ENCODE measurements around the gene C10orf67.

DNA sequence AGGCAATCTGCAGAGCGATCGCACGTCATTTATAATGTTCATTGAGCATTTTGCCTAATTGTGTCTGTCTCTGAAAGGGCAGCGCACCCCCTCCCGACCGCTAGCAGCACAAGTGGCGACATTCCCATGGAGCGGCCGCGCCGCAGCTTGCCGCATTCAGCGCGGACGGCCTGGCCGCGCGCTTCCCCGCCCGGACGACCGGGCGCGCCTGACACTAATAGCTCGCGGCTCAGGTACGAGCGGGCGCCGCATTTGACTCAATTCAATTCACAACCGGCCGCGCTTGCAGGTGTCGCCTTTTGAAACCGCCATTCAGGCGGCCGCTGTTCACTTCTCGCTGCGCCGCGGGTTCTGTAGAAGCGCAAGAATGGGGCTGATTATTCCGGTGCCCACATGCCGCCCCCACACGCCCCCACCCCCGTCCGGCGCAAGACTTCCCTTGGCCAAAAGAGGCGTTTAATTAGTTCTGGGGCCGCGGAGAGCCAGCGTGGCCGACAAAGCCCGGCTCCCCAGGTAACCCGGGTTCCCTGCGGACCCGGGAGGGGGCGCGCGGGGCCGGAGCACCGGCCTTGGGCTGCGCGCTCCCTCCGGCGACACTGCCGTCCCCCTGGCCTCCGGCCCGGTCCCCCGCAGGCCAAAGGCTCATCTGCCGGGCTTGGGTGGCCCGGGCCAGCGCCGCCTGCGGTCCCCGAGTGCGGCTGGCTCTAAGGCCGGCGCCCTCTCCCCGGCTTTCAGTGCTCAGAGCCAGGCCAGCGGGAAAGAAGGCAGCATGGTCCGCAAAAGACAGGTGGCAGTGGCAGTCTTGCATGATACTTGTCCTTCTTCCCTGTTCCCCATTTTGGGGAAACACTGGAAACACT lies 171.2 kb downstream of the C10orf67 start:
- TF ChIP-seq, protein P1, sequence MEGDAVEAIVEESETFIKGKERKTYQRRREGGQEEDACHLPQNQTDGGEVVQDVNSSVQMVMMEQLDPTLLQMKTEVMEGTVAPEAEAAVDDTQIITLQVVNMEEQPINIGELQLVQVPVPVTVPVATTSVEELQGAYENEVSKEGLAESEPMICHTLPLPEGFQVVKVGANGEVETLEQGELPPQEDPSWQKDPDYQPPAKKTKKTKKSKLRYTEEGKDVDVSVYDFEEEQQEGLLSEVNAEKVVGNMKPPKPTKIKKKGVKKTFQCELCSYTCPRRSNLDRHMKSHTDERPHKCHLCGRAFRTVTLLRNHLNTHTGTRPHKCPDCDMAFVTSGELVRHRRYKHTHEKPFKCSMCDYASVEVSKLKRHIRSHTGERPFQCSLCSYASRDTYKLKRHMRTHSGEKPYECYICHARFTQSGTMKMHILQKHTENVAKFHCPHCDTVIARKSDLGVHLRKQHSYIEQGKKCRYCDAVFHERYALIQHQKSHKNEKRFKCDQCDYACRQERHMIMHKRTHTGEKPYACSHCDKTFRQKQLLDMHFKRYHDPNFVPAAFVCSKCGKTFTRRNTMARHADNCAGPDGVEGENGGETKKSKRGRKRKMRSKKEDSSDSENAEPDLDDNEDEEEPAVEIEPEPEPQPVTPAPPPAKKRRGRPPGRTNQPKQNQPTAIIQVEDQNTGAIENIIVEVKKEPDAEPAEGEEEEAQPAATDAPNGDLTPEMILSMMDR (IDR thresholded peaks at IDR 0.05): no peak
- no peak for TF ChIP-seq POLR2AphosphoS5 (IDR thresholded peaks at IDR 0.05)
